ENCODE data around the gene PHF23.
A peak's percentile ranks its signal among the peaks of the same experiment; 100 is the strongest.

DNA sequence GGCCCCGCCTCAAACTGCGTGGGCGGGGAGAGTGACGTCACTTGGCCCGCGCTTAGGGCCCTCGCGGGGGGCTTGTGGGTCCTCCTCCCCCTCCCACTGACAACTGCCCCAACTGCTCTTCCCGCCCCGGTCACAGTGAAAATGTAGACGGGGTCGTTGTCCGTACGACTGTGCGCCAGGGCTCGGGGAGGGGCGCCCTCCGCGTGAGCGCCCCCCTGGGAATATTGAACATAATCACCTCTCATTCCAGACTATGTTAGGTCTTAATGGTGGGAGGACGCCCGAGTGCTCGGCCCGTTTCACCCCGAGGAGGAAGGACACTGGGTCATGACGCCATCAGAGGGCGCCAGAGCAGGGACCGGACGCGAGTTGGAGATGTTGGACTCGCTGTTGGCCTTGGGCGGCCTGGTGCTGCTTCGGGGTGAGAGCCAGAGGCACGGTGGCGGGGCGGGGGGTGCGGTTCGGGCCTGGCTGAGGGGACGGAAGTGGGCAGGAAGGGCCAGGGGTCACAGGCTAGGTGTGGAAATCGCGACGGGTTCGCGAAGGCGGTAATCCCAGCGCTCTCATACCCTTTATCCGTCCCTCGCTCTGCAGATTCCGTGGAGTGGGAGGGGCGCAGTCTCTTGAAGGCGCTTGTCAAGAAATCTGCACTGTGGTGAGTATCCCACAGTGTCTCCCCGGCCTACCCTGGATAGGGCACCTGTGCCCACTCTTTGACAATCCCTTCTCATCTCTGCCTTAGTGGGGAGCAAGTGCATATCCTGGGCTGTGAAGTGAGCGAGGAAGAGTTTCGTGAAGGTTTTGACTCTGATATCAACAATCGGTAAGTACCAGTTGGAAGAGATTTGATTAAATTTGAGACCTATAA lies 13.2 kb upstream of the PHF23 start, which contains the start of gene ELP5:
- TF ChIP-seq POLR2A (IDR thresholded peaks at IDR 0.05; ENCODE audit: low read depth, low read length) = peak; percentile 83
- peak; percentile 82 for TF ChIP-seq TAF1 (IDR thresholded peaks at IDR 0.05; ENCODE audit: borderline replicate concordance, low read depth, low read length)
- peak; percentile 88 for TF ChIP-seq POLR2AphosphoS5 (IDR thresholded peaks at IDR 0.05; ENCODE audit: low read depth, low read length)
